Ovary (tissue), 9 donors: ENCODE data around the gene IFI16. TPM values are rescaled to one million over a fixed set of nuclear protein-coding genes. Genes with fewer than 3 reads are reported as not detected.

Experiments used
- DNase-seq, 5 donors: peaks; one replicate each; pipeline ENCODE4 v3.0.0-alpha.2; 2019 to 2020
- H3K27ac ChIP-seq, 2 donors: fragments of 200-600 bp; one replicate each; pipeline versions ENCODE4 v1.5.1 to v1.8.0; 2019 to 2022
- H3K27me3 ChIP-seq: fragments of 200-600 bp; one replicate; pipeline ENCODE4 v1.8.0; 2022
- H3K36me3 ChIP-seq: fragments of 200-600 bp; sonication (generic); one replicate; pipeline ENCODE4 v1.5.1; 2019
- H3K4me1 ChIP-seq: one replicate; pipeline ENCODE4 v1.8.1; 2013; ENCODE audit warnings: mild to moderate bottlenecking, moderate library complexity; ENCODE audit not compliant: insufficient read depth
- H3K4me3 ChIP-seq: fragments of 200-600 bp; sonication (generic); one replicate; pipeline ENCODE4 v1.5.1; 2017
- H3K9me3 ChIP-seq, 2 donors: fragments of 200-600 bp in 1 of 2; sonication (generic) in 1 of 2; one replicate each; pipeline versions ENCODE4 v1.5.1 to v1.8.1; 2013 to 2019; ENCODE audit warnings: mild to moderate bottlenecking in 1 of 2, moderate library complexity in 1 of 2
- EP300 ChIP-seq: sonication (generic); formaldehyde crosslinking; IDR thresholded peaks from one replicate; pipeline ENCODE4 v1.6.1; 2017; ENCODE audit warnings: antibody characterized with exemption
- POLR2A ChIP-seq: fragments of 450-650 bp; IDR thresholded peaks from one replicate; pipeline ENCODE4 v1.6.1; 2017; ENCODE audit warnings: antibody characterized with exemption, mild to moderate bottlenecking, moderate library complexity
- WGBS, 3 donors: extraction: QIAGEN DNeasy Blood & Tissue Kit in 1 of 3; methylation state at CpG; one replicate each; pipeline versions ENCODE4 v1.1.5 to v1.1.7; 2013 to 2017; 5-methylcytosine and 5-hydroxymethylcytosine counted together
- intact Hi-C, 4 donors: fragments of 100-400 bp; cut with DNase I; formaldehyde crosslinking; loops; one replicate each; pipeline versions ENCODE4 v1.11.0 to v1.15.1; 2022 to 2023
- polyA plus RNA-seq, 2 donors: library from polyadenylated mRNA; stranded (reverse); fragments of 200-250 nt in 1 of 2; fragments of 350-450 nt in 1 of 2; fragmentation: Illumina TruSeq in 1 of 2; extraction: RNeasy Lipid Tissue Mini Kit (QIAGEN cat#74804) in 1 of 2; gene quantifications; one replicate each; pipeline ENCODE4 v1.2.3, GENCODE V29; 2013 to 2014
- total RNA-seq, 7 donors: library from RNA; depleted of rRNA in 2 of 7; stranded (reverse); fragments of >200 nt in 2 of 7; fragmentation: NEBNext Ultra II Directional in 3 of 7; extraction: Animal tissue kit (Norgen Biotek cat#: 25700) in 3 of 7; gene quantifications; one replicate each; pipeline versions ENCODE4 v1.1.0 to v1.2.4, GENCODE V29; 2016 to 2023
- TF ChIP-seq, protein P1 (sequence below), 3 donors: fragments of 450-650 bp in 2 of 3; fragments of 200-600 bp in 1 of 3; IDR thresholded peaks; one replicate each; pipeline versions ENCODE4 v1.5.1 to v1.8.0; 2016 to 2022; ENCODE audit warnings: antibody characterized with exemption in 3 of 3, mild to moderate bottlenecking in 1 of 3
- donor health status: DM: no; HTN: no; CAD: no; lungs with moderate emphysema.
- donor health status: DM: no; HTN: no; CAD: no.
- donor health status: Bipolar disorder and iron deficiency.
- donor health status: DM: yes; HTN: yes; CAD: no.
- donor health status: DM: no; HTN: no; CAD: no.
- donor health status: DM: yes; HTN: yes; CAD: no.

IFI16 gene
- total and polyA plus RNA-seq, 9 donors: 73.1 to 184 (median 95.4) TPM

DNA sequence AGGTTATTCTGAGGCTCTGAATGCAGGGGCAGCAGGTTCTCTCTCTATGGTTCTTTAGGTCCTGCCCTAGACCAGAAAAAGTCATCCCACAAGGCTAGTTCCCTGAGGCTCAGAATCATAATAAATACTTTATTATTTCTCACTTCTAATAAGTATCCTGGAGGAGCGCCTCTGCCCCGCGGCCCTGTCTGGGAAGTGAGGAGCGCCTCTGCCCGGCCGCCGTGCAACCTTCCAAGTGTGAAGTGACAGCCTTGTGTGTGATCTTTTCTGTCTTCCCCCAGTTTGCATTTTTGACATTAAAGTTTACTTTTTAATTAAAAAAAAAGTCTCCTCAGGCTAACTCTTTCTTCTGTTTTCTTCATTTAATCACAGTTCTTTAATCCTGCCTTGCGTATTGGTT, 55.4 kb downstream of the IFI16 start:
- DNase-seq: no peak
- no peak for TF ChIP-seq EP300
- TF ChIP-seq, protein P1, sequence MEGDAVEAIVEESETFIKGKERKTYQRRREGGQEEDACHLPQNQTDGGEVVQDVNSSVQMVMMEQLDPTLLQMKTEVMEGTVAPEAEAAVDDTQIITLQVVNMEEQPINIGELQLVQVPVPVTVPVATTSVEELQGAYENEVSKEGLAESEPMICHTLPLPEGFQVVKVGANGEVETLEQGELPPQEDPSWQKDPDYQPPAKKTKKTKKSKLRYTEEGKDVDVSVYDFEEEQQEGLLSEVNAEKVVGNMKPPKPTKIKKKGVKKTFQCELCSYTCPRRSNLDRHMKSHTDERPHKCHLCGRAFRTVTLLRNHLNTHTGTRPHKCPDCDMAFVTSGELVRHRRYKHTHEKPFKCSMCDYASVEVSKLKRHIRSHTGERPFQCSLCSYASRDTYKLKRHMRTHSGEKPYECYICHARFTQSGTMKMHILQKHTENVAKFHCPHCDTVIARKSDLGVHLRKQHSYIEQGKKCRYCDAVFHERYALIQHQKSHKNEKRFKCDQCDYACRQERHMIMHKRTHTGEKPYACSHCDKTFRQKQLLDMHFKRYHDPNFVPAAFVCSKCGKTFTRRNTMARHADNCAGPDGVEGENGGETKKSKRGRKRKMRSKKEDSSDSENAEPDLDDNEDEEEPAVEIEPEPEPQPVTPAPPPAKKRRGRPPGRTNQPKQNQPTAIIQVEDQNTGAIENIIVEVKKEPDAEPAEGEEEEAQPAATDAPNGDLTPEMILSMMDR (IDR thresholded peaks at IDR 0.05): no peak
- TF ChIP-seq POLR2A: no peak
- H3K27ac ChIP-seq: no peak overlapping the region
- 93 to 96% (median 95%) methylated on average over 8 of the region's 8 CpGs for WGBS, 3 donors
- H3K27me3 ChIP-seq: no peaks in the 10 kb centered on the region
- H3K4me1 ChIP-seq: no peaks in the 10 kb centered on the region
- intact Hi-C loops: loop anchor here in 1 of 4 donors (5.0 kb wide), 1 partner anchor 868 kb away; no protein-coding TSS in a partner anchor
- no peak overlapping the region for H3K4me3 ChIP-seq
- H3K9me3 ChIP-seq: no peaks in the 10 kb centered on the region
- no peaks in the 10 kb centered on the region for H3K36me3 ChIP-seq

DNA sequence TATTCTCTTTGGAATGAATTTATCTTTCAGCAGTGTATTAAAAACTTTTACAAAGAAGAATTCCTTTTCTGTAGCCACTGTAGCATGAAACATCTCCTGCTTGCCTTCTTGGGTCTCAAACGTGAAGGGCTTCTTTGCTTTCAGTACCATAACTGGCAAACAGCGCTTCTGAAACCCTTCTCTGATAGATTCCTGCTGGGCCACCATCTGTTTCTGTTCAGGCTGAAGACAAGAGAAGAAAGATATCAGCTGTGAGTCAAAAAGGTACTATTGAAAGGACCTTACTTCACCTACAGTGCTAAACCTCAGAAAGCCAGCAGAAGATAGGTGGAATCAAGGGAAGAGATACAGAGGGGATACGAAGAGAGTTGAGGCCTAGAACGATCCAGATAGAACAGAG, 56.4 kb downstream of the IFI16 start:
- intact Hi-C loops: loop anchor here in 1 of 4 donors (5.0 kb wide), 1 partner anchor 869 kb away; no protein-coding TSS in a partner anchor
- H3K4me1 ChIP-seq: no peaks in the 10 kb centered on the region
- H3K27me3 ChIP-seq: no peaks in the 10 kb centered on the region
- H3K4me3 ChIP-seq: no peak overlapping the region
- TF ChIP-seq, protein P1 (IDR thresholded peaks at IDR 0.05): no peak
- TF ChIP-seq EP300 (no peak), POLR2A (no peak)
- no peak for DNase-seq
- WGBS, 3 donors: 81 to 84% (median 83%) methylated on average over 4 of the region's 4 CpGs
- no peak overlapping the region for H3K27ac ChIP-seq
- H3K36me3 ChIP-seq: no peaks in the 10 kb centered on the region
- no peaks in the 10 kb centered on the region for H3K9me3 ChIP-seq

DNA sequence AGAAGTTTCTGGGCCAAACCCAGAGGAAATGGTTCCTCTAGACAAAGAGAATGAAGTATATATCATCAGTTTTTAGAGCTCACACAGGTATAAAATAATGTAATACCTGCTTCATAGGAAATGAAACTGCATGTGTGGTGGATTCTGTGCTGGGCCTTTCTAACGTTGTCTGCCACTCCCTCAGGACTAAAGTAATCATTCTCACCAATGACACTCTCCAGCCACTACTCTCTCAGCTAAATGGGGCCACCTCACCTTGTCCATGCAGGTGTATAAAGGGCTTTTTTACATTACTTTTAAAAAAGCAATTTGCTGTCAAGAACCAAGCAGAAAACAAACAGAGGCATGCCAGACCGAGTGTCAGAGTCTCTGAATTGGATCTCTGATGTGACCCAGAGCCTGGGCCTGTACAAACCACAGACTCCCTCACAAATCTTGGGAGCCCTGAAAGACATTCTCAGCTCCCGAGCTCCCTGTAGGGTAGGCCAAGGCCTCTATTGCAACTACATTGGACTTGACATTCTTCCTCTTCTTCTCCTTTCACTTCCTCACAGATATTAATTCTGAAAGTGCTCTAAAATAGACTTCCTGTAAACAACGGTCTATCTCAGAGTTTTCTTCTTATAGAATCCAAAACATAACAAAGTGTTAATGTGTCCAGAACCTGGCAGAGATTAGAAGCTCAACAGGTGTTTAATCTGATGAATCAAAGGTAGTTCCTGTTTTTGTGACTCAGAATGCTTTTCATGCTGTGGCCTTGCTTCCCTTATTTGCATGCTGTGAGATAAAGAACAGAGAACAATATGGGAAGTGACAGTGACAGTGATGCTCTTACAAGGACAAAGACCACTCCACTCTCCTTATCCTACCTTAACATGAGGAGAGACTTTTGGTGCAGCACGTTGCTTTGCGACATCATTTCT, 58.3 kb downstream of the IFI16 start:
- no peak for DNase-seq
- no peaks in the 10 kb centered on the region for H3K9me3 ChIP-seq
- no peaks in the 10 kb centered on the region for H3K4me1 ChIP-seq
- TF ChIP-seq, protein P1 (IDR thresholded peaks at IDR 0.05): no peak
- TF ChIP-seq POLR2A (no peak), EP300 (no peak)
- no peaks in the 10 kb centered on the region for H3K27me3 ChIP-seq
- H3K27ac ChIP-seq: no peak overlapping the region
- H3K4me3 ChIP-seq: no peak overlapping the region
- no peaks in the 10 kb centered on the region for H3K36me3 ChIP-seq
- intact Hi-C loops: loop anchor here in 1 of 4 donors (5.0 kb wide), 1 partner anchor 871 kb away; no protein-coding TSS in a partner anchor
- WGBS, 3 donors: 59 to 64% (median 61%) methylated on average over 6 of the region's 6 CpGs

DNA sequence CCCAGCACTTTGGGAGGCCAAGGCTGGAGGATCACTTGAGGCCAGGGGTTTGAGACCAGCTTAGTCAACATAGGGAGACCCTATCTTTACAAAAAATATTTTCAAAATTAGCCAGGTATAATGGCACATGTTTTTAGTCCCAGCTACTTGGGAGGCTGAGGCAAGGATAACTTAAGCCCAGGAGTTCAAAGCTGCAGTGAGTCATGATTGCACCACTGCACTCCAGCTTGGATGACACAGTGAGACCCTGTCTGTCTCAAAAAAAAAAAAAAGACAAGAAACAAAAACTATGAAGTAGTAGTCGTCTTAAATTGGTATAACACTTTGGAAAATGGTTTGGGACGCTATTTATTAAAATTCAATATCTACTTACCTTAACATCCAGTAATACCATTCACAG, 59.2 kb downstream of the IFI16 start:
- H3K9me3 ChIP-seq: no peaks in the 10 kb centered on the region
- no peak overlapping the region for H3K4me3 ChIP-seq
- no peak overlapping the region for H3K27ac ChIP-seq
- WGBS, 3 donors: 81 to 83% (median 81%) methylated on average over 2 of the region's 2 CpGs
- H3K36me3 ChIP-seq: no peaks in the 10 kb centered on the region
- no peaks in the 10 kb centered on the region for H3K4me1 ChIP-seq
- no peak for TF ChIP-seq EP300
- TF ChIP-seq, protein P1 (IDR thresholded peaks at IDR 0.05): no peak
- TF ChIP-seq POLR2A: no peak
- no peaks in the 10 kb centered on the region for H3K27me3 ChIP-seq
- intact Hi-C loops: loop anchor here in 1 of 4 donors (5.0 kb wide), 1 partner anchor 872 kb away; no protein-coding TSS in a partner anchor
- DNase-seq: no peak
